Upper lobe of left lung (tissue), 4 donors: ENCODE measurements around the gene DPPA2.

ENCODE experiments used
- EP300 ChIP-seq, 4 donors: sonication (generic); formaldehyde crosslinking; IDR thresholded peaks; one replicate each; pipeline ENCODE4 v1.5.1; 2017; ENCODE audit warnings: antibody characterized with exemption in 4 of 4, control low read depth in 2 of 4
- POLR2A ChIP-seq, 4 donors: fragments of 450-650 bp; IDR thresholded peaks; one replicate each; pipeline ENCODE4 v1.5.1; 2016 to 2017; ENCODE audit warnings: antibody characterized with exemption in 4 of 4, mild to moderate bottlenecking in 2 of 4
- POLR2AphosphoS5 ChIP-seq, 2 donors: sonication (generic); formaldehyde crosslinking; IDR thresholded peaks; one replicate each; pipeline ENCODE4 v1.5.1; 2017; ENCODE audit warnings: antibody characterized with exemption in 2 of 2
- TF ChIP-seq, protein P1 (sequence below), 6 experiments: fragments of 450-650 bp in 4 of 6; fragments of 200-600 bp in 2 of 6; sonication (generic) in 2 of 6; IDR thresholded peaks; one replicate each; pipeline ENCODE4 v1.5.1; 2016 to 2019; ENCODE audit warnings: antibody characterized with exemption in 6 of 6

DNA sequence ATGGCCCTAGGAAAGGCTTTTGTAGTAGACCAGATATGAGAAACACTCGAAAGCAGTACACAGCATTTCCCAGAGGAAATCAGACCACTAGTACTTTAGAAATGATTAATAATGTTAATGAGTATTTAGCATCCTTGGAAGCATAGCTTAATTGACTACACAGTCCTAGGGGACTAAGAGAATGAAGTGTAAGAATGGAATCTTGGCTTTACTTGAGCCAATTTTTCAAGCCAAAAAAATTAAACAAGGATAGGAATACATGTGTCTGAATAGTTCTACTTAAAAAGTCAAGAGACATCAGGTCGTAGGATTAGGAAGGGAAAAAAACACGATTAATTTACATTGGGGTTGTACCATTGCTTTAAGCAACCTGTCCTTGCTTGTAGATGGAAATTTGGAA lies 38.2 kb downstream of the DPPA2 start:
- TF ChIP-seq POLR2A (IDR thresholded peaks at IDR 0.05) (no peak), EP300 (IDR thresholded peaks at IDR 0.05) (no peak), POLR2AphosphoS5 (IDR thresholded peaks at IDR 0.05) (no peak)
- TF ChIP-seq, protein P1, sequence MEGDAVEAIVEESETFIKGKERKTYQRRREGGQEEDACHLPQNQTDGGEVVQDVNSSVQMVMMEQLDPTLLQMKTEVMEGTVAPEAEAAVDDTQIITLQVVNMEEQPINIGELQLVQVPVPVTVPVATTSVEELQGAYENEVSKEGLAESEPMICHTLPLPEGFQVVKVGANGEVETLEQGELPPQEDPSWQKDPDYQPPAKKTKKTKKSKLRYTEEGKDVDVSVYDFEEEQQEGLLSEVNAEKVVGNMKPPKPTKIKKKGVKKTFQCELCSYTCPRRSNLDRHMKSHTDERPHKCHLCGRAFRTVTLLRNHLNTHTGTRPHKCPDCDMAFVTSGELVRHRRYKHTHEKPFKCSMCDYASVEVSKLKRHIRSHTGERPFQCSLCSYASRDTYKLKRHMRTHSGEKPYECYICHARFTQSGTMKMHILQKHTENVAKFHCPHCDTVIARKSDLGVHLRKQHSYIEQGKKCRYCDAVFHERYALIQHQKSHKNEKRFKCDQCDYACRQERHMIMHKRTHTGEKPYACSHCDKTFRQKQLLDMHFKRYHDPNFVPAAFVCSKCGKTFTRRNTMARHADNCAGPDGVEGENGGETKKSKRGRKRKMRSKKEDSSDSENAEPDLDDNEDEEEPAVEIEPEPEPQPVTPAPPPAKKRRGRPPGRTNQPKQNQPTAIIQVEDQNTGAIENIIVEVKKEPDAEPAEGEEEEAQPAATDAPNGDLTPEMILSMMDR (IDR thresholded peaks at IDR 0.05): no peak
